KOPT-K1 (cell line): ENCODE measurements around the gene PPP3R1.

Experiments used
- H3K27ac ChIP-seq: fragments of 200-600 bp; sonication (generic); 2 replicates; pipeline ENCODE4 v1.5.1; 2016; ENCODE audit warnings: antibody characterized with exemption, mild to moderate bottlenecking, low read depth, low read length; ENCODE audit not compliant: poor library complexity, severe bottlenecking
- H3K36me3 ChIP-seq: fragments of 200-600 bp; sonication (generic); 2 replicates; pipeline ENCODE4 v1.5.1; 2017; ENCODE audit warnings: antibody characterized with exemption, mild to moderate bottlenecking, low read length, moderate library complexity; ENCODE audit not compliant: insufficient read depth
- H3K9me3 ChIP-seq: fragments of 200-600 bp; sonication (generic); 2 replicates; pipeline ENCODE4 v1.5.1; 2017; ENCODE audit warnings: antibody characterized with exemption, low read length, mild to moderate bottlenecking; ENCODE audit not compliant: insufficient read depth, poor library complexity, severe bottlenecking

Gene PPP3R1

DNA sequence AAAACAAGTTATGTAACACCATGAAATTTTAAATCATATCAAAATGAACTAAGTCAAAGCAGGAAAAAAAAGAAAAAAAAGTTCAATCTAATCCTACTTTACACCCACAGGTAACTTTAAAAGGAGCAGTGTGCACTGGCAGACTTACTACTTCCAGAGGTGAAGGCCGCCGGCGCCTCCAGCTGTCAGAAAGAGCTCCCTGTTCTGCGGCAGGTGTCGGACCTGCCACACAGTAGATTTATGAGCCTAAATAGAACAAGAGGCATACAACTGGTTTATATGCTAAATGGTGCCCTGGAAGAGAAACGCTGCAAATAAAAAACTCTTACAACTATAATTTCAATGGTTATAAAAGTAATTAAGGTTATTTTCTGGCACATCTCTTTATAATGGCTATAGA, 117.8 kb downstream of the PPP3R1 start:
- Histone ChIP-seq H3K9me3 (no peaks in the 10 kb centered on the region), H3K36me3 (peaks cover 19% of the 10 kb centered on the region), H3K27ac (no peak overlapping the region)

GRCh38 chr2:68134120-68134519, 118.2 kb downstream of the PPP3R1 start:
- H3K27ac ChIP-seq, result no peak overlapping the region
- H3K9me3 ChIP-seq, result no peaks in the 10 kb centered on the region
- H3K36me3 ChIP-seq, result peaks cover 19% of the 10 kb centered on the region
